Right hindlimb (tissue), 1 donor: ENCODE measurements around the gene PYGB.
A peak's percentile ranks its signal among the peaks of the same experiment; 100 is the strongest.

ENCODE experiments used
- DNase-seq: peaks from one replicate; pipeline ENCODE4 v3.0.0-alpha.2; 2018

Gene PYGB

GRCh38 chr20:25247956-25248785 lies at the start of gene PYGB:
Gene PYGB (plus strand): TSS chr20:25248085. CDS start chr20:25248179, 94 bp downstream.
- peak; percentile 89 for DNase-seq

GRCh38 chr20:25198663-25199383 lies 49.1 kb upstream of the PYGB start:
- no peak for DNase-seq

- DNase-seq = no peak
These were observed 48.2 kb upstream of the PYGB start for GRCh38 chr20:25199473-25200260.

GRCh38 chr20:25203089-25203488 lies 44.8 kb upstream of the PYGB start:
- DNase-seq = no peak

DNA sequence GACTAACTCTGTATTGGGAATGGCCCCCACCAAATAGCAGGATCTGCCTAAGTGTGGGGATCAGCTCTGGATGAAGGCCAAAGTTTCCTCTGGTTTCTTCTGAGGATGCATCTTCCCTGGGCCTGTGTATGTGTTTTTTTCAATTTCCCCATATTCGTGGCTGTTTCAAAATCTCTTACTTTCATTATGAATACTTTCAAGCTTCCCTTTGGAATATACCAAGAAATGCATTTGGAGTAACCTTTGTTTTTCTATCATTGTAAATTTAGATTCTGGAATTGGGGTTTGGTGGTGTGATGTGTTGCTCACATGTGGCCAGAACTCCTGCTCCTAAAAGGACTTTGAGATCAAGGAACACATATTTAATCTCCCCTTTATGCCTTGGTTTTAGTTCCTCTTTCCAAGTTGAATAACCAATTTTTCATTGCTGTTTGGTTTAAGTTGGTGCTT lies 44.0 kb upstream of the PYGB start:
- no peak for DNase-seq

DNA sequence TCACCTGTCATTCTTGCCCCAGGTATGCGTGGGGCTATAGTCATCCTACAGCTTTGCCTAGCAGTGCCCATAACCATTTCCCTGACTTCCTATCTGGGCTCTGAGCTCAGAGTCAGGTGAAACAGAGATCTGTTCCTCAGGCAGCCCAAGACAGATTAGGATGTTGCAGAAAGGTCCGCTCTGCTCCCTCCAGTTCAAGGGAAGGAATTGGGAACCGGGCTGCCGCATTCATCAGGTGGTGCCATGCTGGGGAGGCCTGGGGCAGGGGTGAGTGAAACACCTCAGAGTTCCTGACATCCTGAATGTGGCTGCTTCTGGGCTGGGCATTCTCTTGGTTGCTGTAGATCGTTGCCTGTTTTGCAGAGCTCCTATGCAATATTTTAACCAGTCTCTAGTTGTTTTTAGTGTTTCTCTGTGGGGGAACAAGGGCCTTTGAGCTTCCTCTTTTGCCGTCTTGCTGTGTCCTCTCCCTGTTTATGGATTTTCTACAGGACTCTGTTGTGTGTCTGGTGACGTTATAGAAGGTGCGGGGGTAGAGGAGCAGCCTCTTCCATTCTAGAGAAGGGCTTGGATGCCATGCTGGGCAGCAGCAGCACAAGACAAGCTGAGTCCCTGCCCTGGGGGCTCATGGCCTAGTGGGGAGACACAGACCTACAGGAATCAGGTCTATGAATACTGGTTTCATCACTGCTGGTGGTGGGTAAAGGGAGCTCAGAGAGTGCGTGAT lies 43.2 kb upstream of the PYGB start:
- DNase-seq = no peak

GRCh38 chr20:25205277-25206062 lies 42.4 kb upstream of the PYGB start:
- DNase-seq = no peak

- no peak for DNase-seq
These were observed 41.9 kb upstream of the PYGB start for GRCh38 chr20:25206063-25206403.

- DNase-seq = no peak
These were observed 41.3 kb upstream of the PYGB start for GRCh38 chr20:25206548-25206947.

DNA sequence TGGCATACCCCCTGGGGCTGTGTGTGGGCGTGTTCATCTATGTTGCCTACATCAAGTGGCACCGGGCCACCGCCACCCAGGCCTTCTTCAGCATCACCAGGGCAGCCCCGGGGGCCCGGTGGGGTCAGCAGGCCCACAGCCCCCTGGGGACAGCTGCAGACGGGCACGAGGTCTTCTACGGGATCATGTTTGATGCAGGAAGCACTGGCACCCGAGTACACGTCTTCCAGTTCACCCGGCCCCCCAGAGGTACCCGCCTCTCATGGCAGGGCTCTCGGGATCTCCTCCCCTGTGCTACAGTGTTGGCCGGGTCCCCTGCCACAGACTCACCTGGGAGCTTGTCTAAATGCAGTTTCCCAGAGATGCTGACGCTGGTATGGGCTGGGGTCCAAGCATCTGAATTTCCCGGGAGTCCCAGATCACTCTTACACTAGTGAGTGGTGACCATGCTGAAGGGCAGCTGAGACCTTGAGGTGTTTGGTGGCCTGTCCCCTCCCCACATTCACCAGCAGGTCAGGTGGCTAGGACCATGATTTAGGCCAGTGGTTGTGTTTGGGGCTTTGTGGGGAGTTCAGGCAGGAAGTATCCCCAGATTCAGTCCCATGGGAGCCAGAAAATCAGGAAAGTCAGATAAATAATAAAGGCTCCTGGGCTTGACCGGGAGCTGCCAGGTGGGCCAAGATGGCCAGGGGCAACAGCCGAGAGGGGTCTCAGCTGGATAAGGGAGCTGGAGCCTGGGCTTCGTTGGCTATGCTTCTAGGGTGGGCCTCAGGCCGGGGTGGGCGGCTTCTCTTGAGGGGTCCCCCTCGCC lies 40.5 kb upstream of the PYGB start:
- no peak for DNase-seq

- DNase-seq = no peak
These were observed 39.8 kb upstream of the PYGB start for GRCh38 chr20:25207960-25208534.

GRCh38 chr20:25209400-25209799 lies 38.5 kb upstream of the PYGB start:
- DNase-seq = no peak

- DNase-seq = no peak
These were observed 38.0 kb upstream of the PYGB start for GRCh38 chr20:25209911-25210310.

GRCh38 chr20:25211273-25211672 lies 36.6 kb upstream of the PYGB start:
- DNase-seq = no peak

DNA sequence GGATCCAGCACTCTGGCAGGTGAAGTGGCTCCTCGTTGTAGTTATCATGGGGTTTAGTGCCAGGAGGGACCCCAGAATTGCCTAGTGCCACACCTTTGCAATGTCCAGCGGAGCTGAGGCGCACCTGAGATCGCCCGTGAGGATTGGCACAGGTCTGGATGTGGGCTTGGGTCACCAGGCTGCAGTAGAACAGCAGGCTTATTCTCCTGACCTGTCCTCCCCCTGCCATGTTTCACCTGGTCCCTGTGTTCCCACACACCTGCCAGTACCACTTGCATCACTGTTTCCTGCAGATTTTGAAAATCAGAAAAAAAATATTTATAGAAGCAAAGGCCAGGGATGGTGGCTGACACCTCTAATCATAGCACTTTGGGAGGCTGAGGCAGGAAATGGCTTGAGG lies 35.6 kb upstream of the PYGB start:
- no peak for DNase-seq

- no peak for DNase-seq
These were observed 34.1 kb upstream of the PYGB start for GRCh38 chr20:25213566-25214425.

GRCh38 chr20:25214426-25214790 lies 33.5 kb upstream of the PYGB start:
- DNase-seq = no peak

GRCh38 chr20:25214819-25215218 lies 33.1 kb upstream of the PYGB start:
- DNase-seq = no peak

GRCh38 chr20:25215521-25215920 lies 32.4 kb upstream of the PYGB start:
- DNase-seq = no peak
